HG03097 (cell line): ENCODE results near the gene FAM200B.

Experiments
- ATAC-seq: cut with Tn5 transposase; IDR thresholded peaks from one replicate; pipeline ENCODE4 v1.9.1; 2021; ENCODE audit not compliant: unreplicated experiment, low FRiP score

Gene FAM200B

DNA sequence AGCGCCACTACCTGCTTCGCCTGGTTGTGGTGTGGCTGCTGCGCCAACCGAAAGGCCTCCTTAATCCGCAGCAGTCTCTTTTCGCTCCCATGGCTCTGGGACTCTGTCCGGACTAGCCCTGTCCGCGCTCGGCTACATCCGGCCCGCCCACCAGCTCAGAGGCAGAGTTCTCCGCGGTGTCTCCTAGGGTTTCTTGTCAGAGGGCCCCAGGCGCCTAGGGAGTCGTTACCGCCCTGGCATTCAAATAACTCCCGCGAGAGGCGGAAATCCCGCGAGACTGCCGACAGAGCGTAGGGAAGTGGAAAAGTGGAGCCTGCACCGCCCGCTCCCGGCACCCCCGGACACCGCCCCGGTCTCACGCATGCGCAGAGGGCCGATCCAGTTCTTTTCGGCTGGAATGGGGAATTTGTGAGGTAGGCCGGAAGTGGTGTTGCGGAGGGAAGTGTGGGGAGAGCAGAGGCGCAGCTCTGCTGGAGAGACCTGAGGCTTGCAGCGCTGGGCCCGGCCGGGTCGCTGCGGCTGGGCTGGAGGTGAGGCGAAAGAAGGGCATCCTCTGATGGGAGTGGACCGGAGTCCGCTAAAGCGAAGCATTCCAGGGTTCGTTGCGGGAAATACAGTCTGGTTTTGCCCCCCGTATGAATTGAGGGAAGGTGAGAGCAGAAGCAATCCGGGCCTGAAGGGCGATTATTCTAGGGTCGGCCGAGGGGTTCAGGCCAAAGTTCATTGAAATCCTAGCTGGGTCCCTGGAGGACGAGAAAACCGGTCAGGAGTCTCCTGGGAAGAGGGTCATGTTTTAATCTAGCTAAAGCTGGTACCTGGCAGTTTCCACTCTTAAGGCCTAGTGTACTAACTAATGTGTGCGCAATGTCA is at the start of gene FAM200B:
Gene FAM200B, plus strand, starts transcription at position 456 of the 870 bp plus-strand sequence. CDS start 5,151 bp downstream, outside the sequence.
- ATAC-seq: peak; percentile 94

- no peak for ATAC-seq
Measured at GRCh38 chr4:15636818-15637217, 44.8 kb upstream of the FAM200B start.

GRCh38 chr4:15638418-15638817 is 43.2 kb upstream of the FAM200B start:
- ATAC-seq: no peak

DNA sequence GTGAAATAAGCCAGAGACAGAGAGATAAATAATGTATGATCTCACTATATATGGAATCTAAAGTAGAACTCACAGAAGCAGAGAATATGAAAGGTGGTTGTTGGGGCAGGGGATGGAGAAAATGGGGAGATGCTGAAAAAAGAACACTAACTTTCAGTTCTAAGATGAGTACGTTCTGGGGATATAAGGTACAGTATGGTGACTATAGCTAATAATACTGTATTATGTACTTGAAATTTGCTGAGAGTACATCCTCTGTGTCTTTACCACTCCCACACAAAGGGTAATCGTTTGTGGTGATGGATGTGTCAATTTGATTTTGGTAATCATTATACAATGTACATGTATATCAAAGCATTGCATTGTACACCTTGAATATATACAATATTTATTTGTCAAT is 33.0 kb upstream of the FAM200B start:
- no peak for ATAC-seq

DNA sequence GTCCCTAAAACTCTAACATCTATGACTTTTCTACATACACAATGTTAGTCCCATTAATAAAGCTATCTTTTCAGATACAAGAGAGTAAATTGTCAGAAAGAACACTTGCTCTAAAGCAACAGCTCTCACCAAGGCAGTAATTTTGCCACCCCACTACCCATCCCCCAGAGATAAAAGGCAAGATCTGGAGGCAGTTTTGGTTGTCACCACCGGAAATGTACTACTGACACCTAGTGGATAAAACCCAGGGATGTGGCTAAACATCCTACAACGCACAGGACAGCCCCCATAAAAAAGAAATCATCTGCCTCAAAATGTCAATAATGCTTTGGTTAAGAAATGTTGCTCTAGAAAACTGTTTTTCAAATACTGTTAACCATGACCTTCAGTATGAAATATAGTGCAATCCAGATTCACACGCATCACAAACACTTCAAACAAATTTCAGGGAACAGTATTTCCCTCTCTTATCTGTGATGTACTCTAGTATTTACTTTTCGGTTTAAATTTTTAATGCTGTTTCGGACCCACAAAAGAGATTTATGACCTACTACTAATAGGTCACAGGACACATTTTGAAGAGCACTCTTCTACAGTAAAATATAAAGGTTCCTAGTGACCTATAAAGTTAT is 31.6 kb upstream of the FAM200B start:
- ATAC-seq: peak; percentile 35

DNA sequence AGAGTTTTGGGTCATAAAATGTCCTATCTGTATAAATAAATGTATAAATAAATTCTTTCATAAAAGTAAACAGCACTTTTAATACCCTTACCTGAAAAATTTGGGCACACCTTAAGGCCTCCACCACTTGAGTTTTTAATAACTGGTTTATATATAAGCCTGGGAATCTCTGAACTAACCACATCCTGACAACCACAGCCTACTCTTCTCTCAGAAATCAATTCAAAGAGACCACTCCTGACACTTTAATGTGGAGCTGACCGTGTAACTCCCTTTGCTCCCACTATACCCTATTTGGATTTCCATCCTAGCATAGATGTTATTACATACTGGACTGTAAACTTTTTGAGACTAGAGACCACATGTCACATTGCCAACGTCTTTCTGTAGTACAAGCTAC is 30.0 kb upstream of the FAM200B start:
- no peak for ATAC-seq

DNA sequence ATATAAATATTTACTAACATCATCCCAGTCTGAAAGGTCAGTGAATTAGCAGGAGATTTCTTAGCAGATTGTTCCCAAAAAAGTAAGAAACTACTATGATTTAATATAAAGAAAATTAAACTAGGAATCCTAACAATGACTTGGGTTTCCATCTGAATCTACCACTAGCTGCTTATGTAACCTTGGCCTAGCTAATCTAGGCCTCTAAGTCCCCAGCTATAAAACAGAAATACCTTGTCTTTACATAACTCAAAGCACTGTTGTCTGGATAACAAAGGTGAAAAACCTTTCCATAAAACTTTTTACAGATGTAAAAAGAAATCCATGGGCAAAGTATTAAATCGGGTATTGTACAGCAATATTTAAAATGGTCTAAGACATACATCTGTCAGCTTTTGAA is 29.4 kb upstream of the FAM200B start:
- ATAC-seq: no peak

DNA sequence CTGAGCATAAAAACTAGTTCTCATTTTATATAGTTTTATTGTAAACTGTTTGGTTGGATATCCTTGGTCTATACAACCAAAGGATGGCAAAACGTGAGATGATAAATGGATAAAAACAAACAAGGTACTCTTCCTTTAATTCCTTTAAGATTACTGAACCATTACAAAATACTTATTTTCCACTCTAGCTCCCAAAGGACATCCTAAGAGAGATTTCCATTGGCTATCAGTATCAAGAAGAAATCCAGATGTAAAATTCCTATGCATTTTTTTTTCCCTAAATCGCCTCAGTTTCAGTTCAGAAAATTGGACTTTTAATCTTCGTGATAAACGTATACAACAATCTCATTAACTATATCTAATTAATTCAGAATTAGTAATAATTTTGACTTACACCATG is 28.8 kb upstream of the FAM200B start:
- ATAC-seq: no peak

DNA sequence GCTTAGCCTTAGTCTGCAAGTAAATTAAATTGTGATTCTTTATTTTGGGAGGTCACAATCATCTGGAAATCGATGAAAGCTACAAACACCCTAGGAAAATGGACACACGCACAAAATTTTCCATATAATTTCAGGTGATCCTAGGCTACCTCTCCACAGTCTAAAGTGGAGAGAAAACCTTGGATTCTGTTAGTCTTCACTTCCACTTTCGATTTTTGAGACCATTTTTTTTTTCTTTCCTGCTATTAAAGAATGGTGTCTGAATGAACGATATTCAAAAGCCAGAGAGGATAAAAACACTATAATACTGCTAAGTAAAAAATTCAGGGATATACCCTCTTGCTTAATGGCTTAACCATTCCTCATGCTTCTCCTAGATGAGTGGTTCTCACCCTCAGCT is 28.2 kb upstream of the FAM200B start:
- ATAC-seq: no peak

- ATAC-seq: no peak
Measured at GRCh38 chr4:15653864-15654592, 27.6 kb upstream of the FAM200B start.

- ATAC-seq: peak; percentile 40
Measured at GRCh38 chr4:15654593-15655222, 26.9 kb upstream of the FAM200B start.

- ATAC-seq: peak; percentile 64
Measured at GRCh38 chr4:15655223-15656037, 26.2 kb upstream of the FAM200B start, which contains the start of gene FBXL5. Gene FBXL5, minus strand, starts transcription at chr4:15655357. Its CDS starts 70 bp downstream, at chr4:15655287.

DNA sequence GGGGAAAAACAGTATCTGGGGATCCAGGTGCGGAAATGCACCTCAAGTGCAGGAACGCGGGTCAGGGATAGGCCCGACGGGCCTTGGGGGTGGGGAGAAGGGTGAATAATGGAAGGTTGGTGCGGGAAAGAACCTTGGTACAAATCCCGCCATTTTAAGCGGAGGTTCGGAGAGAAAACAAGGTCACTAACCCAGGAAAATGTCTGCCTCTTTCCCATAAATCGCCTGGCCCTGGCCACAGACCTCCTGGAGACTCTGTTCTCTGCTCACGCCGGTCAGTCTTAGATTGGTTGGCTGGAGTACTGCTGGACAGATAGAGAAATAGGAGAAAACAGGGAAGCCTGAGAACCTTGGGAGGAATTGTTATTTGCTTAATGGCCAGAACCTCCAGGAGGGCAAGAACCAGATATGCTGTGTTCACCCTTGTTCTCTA is 25.6 kb upstream of the FAM200B start:
- ATAC-seq: no peak

DNA sequence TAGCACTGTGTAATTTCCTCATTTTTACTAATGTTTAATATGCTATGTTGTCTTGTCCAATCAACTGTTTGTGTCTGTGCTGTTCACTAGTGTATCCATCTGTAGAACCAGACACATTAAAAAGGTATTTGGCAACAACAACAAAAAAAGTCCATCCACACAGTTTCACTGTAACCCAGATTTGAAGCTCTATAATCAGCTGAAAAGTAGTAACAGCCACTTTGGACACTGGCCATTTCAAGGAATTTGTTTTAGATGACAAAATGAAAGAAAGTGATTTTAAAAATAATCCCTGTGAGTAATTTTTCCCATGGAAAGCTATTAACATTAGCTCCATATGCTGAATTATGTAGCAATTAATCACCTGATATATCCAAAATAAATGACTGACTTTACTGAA is 24.3 kb upstream of the FAM200B start:
- ATAC-seq: no peak

DNA sequence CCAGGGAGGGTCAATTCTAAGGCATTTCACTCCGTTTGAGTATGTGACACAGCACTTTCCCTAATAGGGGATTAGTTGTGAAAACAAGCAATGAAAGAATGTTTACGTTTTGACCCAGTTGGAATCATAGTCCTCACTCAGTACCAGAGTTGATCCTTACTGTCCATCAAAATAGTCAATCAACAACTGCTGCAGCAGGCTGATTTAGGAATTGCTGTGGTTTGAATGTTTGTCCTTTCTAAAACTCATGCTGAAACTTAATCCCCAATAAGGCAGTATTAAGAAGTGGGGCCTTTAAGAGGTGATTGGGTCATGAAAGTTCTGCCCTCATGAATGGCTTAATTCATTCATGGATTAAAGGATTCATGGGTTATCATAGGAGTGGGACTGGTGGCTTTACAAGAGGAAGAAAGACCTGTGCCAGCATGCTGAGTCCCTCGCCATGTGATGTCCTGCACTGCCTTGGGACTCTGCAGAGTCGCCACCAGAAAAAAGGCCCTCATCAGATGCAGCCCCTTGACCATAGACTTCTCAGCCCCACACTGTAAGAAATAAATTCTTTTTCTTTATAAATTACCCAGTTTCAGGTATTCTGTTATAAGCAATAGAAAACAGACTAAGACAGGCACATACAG is 23.4 kb upstream of the FAM200B start:
- no peak for ATAC-seq

- no peak for ATAC-seq
Measured at GRCh38 chr4:15658781-15659180, 22.8 kb upstream of the FAM200B start.

DNA sequence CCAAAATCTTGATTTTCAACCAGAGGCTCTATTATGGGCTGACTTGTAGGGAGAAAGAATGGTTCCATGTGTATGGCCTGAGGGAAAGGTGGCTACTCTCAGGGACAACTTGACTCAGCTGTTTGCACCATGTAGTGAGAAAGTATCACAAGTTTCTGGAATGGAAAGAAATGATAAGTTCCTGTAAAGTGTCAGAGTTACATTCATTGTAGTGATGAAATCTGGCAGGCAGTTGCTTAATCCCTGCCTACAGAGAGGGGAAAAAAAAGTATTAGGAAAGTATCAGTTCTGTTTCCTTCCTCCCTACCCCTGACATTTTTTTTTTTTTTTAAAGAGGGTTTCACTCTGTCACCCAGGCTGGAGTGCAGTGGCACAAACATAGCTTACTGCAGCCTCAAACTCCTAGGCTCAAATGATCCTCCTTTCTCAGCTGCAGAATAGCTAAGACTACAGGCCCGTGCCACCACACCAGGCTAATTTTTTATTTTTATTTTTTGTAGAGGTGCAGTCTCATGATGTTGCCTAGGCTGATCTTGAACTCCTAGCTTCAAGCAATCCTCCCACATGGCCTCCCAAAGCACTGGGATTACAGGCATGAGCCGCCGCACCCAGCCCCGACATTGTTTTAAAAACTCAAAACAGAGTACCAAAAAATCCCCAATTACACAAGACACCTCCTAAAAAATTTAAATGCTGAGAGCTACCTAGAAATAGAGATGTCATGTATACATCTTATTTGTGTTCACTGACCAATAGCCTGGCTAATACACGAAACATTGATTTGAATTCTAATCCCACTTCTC is 21.7 kb upstream of the FAM200B start:
- no peak for ATAC-seq

DNA sequence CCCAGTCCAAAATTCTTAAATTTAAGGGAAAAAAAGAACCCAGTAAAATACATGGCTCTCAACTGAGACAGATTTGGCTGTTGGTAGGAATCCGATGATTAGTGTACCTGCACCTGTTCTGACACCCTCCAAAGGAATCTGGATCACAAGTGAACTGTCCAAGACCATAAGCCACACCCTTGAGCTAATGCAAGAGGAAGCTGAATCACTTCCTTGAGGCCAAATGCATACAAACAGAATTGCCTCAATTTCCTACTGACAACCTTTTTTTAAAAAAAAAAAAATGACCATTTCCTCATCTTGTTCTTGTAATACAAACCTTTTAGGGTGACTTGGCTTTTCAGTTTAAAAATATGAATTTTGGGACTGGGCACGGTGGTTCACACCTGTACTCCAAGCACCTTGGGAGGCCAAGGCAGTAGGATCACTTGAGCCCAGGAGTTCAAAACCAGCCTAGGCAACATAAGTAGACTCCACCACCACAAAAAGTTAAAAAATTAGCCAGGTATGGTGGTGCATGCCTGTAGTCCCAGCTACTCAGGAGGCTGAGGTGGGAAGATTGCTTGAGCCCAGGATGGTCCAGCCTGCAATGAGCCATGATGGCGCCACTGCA is 15.8 kb upstream of the FAM200B start:
- no peak for ATAC-seq
